ENCODE measurements around the gene IL17C. TPM values are rescaled to one million over a fixed set of nuclear protein-coding genes. Genes with fewer than 3 reads are reported as not detected.
"Not testable (repeated sequence)": the region's sequence is repeated elsewhere in the genome, so short reads cannot be mapped to it uniquely, and the experiment has no call there.

IL17C gene
- polyA plus RNA-seq, 1 of the 3 experiments (the other 2 are of a cell fraction), result 0.07 TPM

GRCh38 chr16:88608076-88608475 is 30.3 kb upstream of the IL17C start:
- DNase-seq, result no peak
- TF ChIP-seq RCOR1 (IDR thresholded peaks at IDR 0.05; ENCODE audit: low read length), result no peak
- no peak for TF ChIP-seq POLR2AphosphoS5 (IDR thresholded peaks at IDR 0.05; ENCODE audit: low read depth, low read length)
- no peak for TF ChIP-seq MEF2A (IDR thresholded peaks at IDR 0.05; ENCODE audit: borderline replicate concordance, low read depth)
- peaks cover 20 to 56% of the 10 kb centered on the region in 2 experiments for H3K36me3 ChIP-seq (replicated peaks in 1 of 2; ENCODE audit: control insufficient read depth in 1 of 2, insufficient read depth in 2 of 2, low read length in 1 of 2)
- no peaks in the 10 kb centered on the region for H3F3A ChIP-seq (replicated peaks; ENCODE audit: insufficient read depth)
- POLR2A ChIA-PET, result no interaction called here
- H3K4me3 ChIP-seq (ENCODE audit: low read depth in 2 of 2, low read length in 1 of 2), result no peak overlapping the region
- no peaks in the 10 kb centered on the region for H3K27me3 ChIP-seq (ENCODE audit: insufficient read depth)
- no peak overlapping the region for H2AFZ ChIP-seq (ENCODE audit: low read depth)
- H4K20me1 ChIP-seq (ENCODE audit: insufficient read depth), result no peaks in the 10 kb centered on the region; the same call in 1 of the 2 replicates
- no peaks in the 10 kb centered on the region for H3K9me2 ChIP-seq
- peaks cover 3% of the 10 kb centered on the region; the same call in 1 of the 2 replicates for H3K79me2 ChIP-seq (ENCODE audit: insufficient read depth)
- no peaks in the 10 kb centered on the region for H3K9me3 ChIP-seq
- 96% methylated on average over 6 of the region's 6 CpGs for WGBS (ENCODE audit: low lambda C conversion rate)
- H3K9ac ChIP-seq, result no peak overlapping the region
- H3K27ac ChIP-seq (ENCODE audit: low read depth in 2 of 2, low read length in 1 of 2), result no peak overlapping the region
- H3K4me1 ChIP-seq (ENCODE audit: control insufficient read depth in 1 of 2, insufficient read depth in 2 of 2, low read depth in 1 of 2, low read length in 1 of 2), result no peaks in the 10 kb centered on the region
- H3K4me2 ChIP-seq, result no peak overlapping the region
- CTCF ChIA-PET, result no interaction called here

DNA sequence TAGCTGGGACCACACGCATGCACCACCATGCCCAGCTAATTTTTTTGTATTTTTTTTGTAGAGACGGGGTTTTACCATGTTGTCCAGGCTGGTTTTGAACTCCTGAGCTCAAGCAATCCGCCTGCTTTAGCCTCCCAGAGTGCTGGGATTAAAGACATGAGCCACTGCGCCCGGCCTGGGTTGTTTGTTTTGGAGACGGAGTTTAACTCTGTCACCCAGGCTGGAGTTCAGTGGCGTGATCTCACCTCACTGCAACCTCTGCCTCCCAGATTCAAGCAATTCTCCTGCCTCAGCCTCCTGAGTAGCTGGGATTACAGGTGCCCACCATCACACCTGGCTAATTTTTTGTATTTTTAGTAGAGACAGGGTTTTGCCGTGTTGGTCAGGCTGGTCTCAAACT is 28.9 kb upstream of the IL17C start:
- H3K36me3 ChIP-seq (replicated peaks in 1 of 2; ENCODE audit: control insufficient read depth in 1 of 2, insufficient read depth in 2 of 2, low read length in 1 of 2), result peaks cover 16 to 68% of the 10 kb centered on the region in 2 experiments
- H3K27ac ChIP-seq (ENCODE audit: low read depth in 2 of 2, low read length in 1 of 2); H3K9ac ChIP-seq; H3K27me3 ChIP-seq (ENCODE audit: insufficient read depth); H4K20me1 ChIP-seq (ENCODE audit: insufficient read depth); POLR2A ChIA-PET; H3F3A ChIP-seq (replicated peaks; ENCODE audit: insufficient read depth); H3K9me2 ChIP-seq; H3K4me2 ChIP-seq; H3K4me3 ChIP-seq (ENCODE audit: low read depth in 2 of 2, low read length in 1 of 2); H3K4me1 ChIP-seq (ENCODE audit: control insufficient read depth in 1 of 2, insufficient read depth in 2 of 2, low read depth in 1 of 2, low read length in 1 of 2); H3K79me2 ChIP-seq (ENCODE audit: insufficient read depth); H3K9me3 ChIP-seq; H2AFZ ChIP-seq (ENCODE audit: low read depth); DNase-seq: not testable (repeated sequence)
- WGBS (ENCODE audit: low lambda C conversion rate), result 88% methylated on average over 6 of the region's 8 CpGs
- CTCF ChIA-PET, result interaction anchor here (1.3 to 1.8 kb wide), 2 partner anchors 10 to 54 kb away, joined by 3 to 7 read pairs; partner anchors contain the start of gene MVD

DNA sequence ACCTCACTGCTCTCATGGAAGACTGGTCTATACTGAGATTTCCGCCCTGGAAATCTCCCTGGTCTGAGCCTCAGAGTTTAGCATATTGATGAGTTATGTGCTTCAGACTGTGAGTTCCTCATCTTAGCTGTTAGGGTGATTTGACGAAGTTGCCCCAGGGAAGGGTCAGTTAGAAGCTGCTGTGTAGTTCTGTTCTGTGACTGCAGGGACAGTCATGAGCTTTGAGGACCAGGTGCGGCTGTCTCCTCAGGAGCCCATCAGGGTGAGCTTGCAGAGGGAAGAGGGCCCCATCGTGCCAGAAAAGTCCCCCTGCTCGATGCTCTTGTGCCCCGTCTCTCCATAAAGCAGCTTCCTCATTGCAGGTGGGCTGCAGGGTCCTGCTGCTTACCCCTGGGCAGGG is 28.3 kb upstream of the IL17C start:
- Histone ChIP-seq H3K36me3 (replicated peaks in 1 of 2; ENCODE audit: control insufficient read depth in 1 of 2, insufficient read depth in 2 of 2, low read length in 1 of 2) (peaks cover 16 to 65% of the 10 kb centered on the region in 2 experiments), H2AFZ (ENCODE audit: low read depth) (no peak overlapping the region), H3K9ac (no peak overlapping the region), H3K27ac (ENCODE audit: low read depth in 2 of 2, low read length in 1 of 2) (no peak overlapping the region), H3K9me3 (no peaks in the 10 kb centered on the region), H3K4me2 (no peak overlapping the region), H3K9me2 (no peaks in the 10 kb centered on the region), H3K4me3 (ENCODE audit: low read depth in 2 of 2, low read length in 1 of 2) (no peak overlapping the region), H3K27me3 (ENCODE audit: insufficient read depth) (no peaks in the 10 kb centered on the region), H4K20me1 (ENCODE audit: insufficient read depth) (no peaks in the 10 kb centered on the region; the same call in none of the 2 replicates), H3F3A (replicated peaks; ENCODE audit: insufficient read depth) (no peaks in the 10 kb centered on the region), H3K4me1 (ENCODE audit: control insufficient read depth in 1 of 2, insufficient read depth in 2 of 2, low read depth in 1 of 2, low read length in 1 of 2) (no peaks in the 10 kb centered on the region), H3K79me2 (ENCODE audit: insufficient read depth) (peaks cover 3% of the 10 kb centered on the region; the same call in 1 of the 2 replicates)
- POLR2A ChIA-PET, result no interaction called here
- TF ChIP-seq USF1 (IDR thresholded peaks at IDR 0.05; ENCODE audit: borderline replicate concordance, low read depth) (no peak), EP300 (IDR thresholded peaks at IDR 0.05; ENCODE audit: borderline replicate concordance in 1 of 2, low read depth in 1 of 2, low read length in 1 of 2) (no peak), NRF1 (IDR thresholded peaks at IDR 0.05; ENCODE audit: low read depth, low read length) (no peak), GATA2 (CRISPR knock-in tag; IDR thresholded peaks at IDR 0.05) (no peak), POLR2AphosphoS5 (IDR thresholded peaks at IDR 0.05; ENCODE audit: low read depth, low read length) (no peak), RFX5 (IDR thresholded peaks at IDR 0.05; ENCODE audit: low read length) (no peak)
- TF ChIP-seq, protein P1, sequence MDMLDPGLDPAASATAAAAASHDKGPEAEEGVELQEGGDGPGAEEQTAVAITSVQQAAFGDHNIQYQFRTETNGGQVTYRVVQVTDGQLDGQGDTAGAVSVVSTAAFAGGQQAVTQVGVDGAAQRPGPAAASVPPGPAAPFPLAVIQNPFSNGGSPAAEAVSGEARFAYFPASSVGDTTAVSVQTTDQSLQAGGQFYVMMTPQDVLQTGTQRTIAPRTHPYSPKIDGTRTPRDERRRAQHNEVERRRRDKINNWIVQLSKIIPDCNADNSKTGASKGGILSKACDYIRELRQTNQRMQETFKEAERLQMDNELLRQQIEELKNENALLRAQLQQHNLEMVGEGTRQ (IDR thresholded peaks at IDR 0.05; ENCODE audit: borderline replicate concordance, low read depth, low read length), result no peak
- TF ChIP-seq, protein P2, sequence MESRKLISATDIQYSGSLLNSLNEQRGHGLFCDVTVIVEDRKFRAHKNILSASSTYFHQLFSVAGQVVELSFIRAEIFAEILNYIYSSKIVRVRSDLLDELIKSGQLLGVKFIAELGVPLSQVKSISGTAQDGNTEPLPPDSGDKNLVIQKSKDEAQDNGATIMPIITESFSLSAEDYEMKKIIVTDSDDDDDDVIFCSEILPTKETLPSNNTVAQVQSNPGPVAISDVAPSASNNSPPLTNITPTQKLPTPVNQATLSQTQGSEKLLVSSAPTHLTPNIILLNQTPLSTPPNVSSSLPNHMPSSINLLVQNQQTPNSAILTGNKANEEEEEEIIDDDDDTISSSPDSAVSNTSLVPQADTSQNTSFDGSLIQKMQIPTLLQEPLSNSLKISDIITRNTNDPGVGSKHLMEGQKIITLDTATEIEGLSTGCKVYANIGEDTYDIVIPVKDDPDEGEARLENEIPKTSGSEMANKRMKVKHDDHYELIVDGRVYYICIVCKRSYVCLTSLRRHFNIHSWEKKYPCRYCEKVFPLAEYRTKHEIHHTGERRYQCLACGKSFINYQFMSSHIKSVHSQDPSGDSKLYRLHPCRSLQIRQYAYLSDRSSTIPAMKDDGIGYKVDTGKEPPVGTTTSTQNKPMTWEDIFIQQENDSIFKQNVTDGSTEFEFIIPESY (IDR thresholded peaks at IDR 0.05; ENCODE audit: borderline replicate concordance, low read depth), result no peak
- TF ChIP-seq, protein P3, sequence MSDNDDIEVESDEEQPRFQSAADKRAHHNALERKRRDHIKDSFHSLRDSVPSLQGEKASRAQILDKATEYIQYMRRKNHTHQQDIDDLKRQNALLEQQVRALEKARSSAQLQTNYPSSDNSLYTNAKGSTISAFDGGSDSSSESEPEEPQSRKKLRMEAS (IDR thresholded peaks at IDR 0.05; ENCODE audit: low read depth), result no peak
- WGBS (ENCODE audit: low lambda C conversion rate), result 93% methylated on average over 2 of the region's 6 CpGs
- no peak for DNase-seq
- CTCF ChIA-PET, result interaction anchor here (1.3 to 1.8 kb wide), 2 partner anchors 9 to 53 kb away, joined by 3 to 7 read pairs; partner anchors contain the start of gene MVD

All from SK-N-SH (cell line).